GM23338 (cell line): ENCODE measurements around the gene ADCYAP1R1. TPM values are rescaled to one million over a fixed set of nuclear protein-coding genes. Genes with fewer than 3 reads are reported as not detected.

Experiments
- ATAC-seq: fragments of 200-7000 bp; cut with Tn5 transposase; 3 replicates; pipeline ENCODE4 v1.9.1; 2020
- DNase-seq: peaks from one replicate; pipeline ENCODE4 v3.0.0-alpha.2; 2015; ENCODE audit warnings: low spot score
- H2AFZ ChIP-seq: fragments of 200-600 bp; sonication (generic); 2 replicates; pipeline ENCODE4 v1.8.0; 2016; ENCODE audit warnings: antibody characterized with exemption, mild to moderate bottlenecking, moderate library complexity
- H3F3A ChIP-seq: fragments of 200-600 bp; sonication (generic); replicated peaks from 2 replicates; pipeline ENCODE4 v1.8.0; 2017; ENCODE audit warnings: antibody characterized with exemption, mixed run types, low read depth
- H3K27ac ChIP-seq: fragments of 200-600 bp; sonication (generic); 2 replicates; pipeline ENCODE4 v1.6.1; 2016; ENCODE audit warnings: low read depth
- H3K27me3 ChIP-seq: fragments of 200-600 bp; sonication (generic); 2 replicates; pipeline ENCODE4 v1.8.0; 2016; ENCODE audit warnings: mild to moderate bottlenecking, mixed run types, moderate library complexity; ENCODE audit not compliant: insufficient read depth
- H3K36me3 ChIP-seq: fragments of 200-600 bp; sonication (generic); 2 replicates; pipeline ENCODE4 v1.8.0; 2016; ENCODE audit warnings: mild to moderate bottlenecking; ENCODE audit not compliant: insufficient read depth
- H3K4me1 ChIP-seq: fragments of 200-600 bp; sonication (generic); 2 replicates; pipeline ENCODE4 v1.8.0; 2016; ENCODE audit warnings: mild to moderate bottlenecking, moderate library complexity; ENCODE audit not compliant: insufficient read depth
- H3K4me2 ChIP-seq: fragments of 200-600 bp; sonication (generic); 2 replicates; pipeline ENCODE4 v1.7.1; 2017; ENCODE audit warnings: mixed run types
- H3K4me3 ChIP-seq: fragments of 200-600 bp; sonication (generic); 2 replicates; pipeline ENCODE4 v1.6.1; 2016; ENCODE audit warnings: mixed run types
- H3K79me2 ChIP-seq: fragments of 200-600 bp; sonication (generic); replicated peaks from 2 replicates; pipeline ENCODE4 v1.8.0; 2017; ENCODE audit warnings: mild to moderate bottlenecking; ENCODE audit not compliant: insufficient read depth
- H3K9me2 ChIP-seq: fragments of 200-600 bp; sonication (generic); 2 replicates; pipeline ENCODE4 v1.8.0; 2017; ENCODE audit not compliant: insufficient read depth
- H4K20me1 ChIP-seq: fragments of 200-600 bp; sonication (generic); replicated peaks from 2 replicates; pipeline ENCODE4 v1.8.0; 2017; ENCODE audit warnings: mild to moderate bottlenecking; ENCODE audit not compliant: insufficient read depth
- H3K27ac Mint-ChIP-seq: 2 replicates; pipeline ENCODE4 v1.8.0; 2020; ENCODE audit warnings: inconsistent platforms, mild to moderate bottlenecking, moderate library complexity, mixed read lengths
- H3K27me3 Mint-ChIP-seq: 3 replicates; pipeline ENCODE4 v1.8.0; 2022; ENCODE audit warnings: low read depth, mild to moderate bottlenecking, moderate library complexity, mixed read lengths, inconsistent platforms; ENCODE audit not compliant: insufficient read depth, poor library complexity
- H3K36me3 Mint-ChIP-seq: 3 replicates; pipeline ENCODE4 v1.8.0; 2021; ENCODE audit warnings: low read depth, mild to moderate bottlenecking, inconsistent platforms, moderate library complexity, mixed read lengths
- H3K4me1 Mint-ChIP-seq: 3 replicates; pipeline ENCODE4 v1.8.0; 2020; ENCODE audit warnings: mild to moderate bottlenecking, inconsistent platforms, mixed read lengths
- H3K4me3 Mint-ChIP-seq: 3 replicates; pipeline ENCODE4 v1.8.0; 2021; ENCODE audit warnings: moderate library complexity, mild to moderate bottlenecking, inconsistent platforms, mixed read lengths
- H3K9me3 Mint-ChIP-seq: 3 replicates; pipeline ENCODE4 v1.8.0; 2020; ENCODE audit warnings: moderate library complexity, mild to moderate bottlenecking, inconsistent platforms, mixed read lengths
- CREB1 ChIP-seq: fragments of 250-450 bp; sonication (Bioruptor Pico); IDR thresholded peaks from 2 replicates; pipeline ENCODE4 v1.5.0; 2020; ENCODE audit warnings: low read depth, mild to moderate bottlenecking, moderate library complexity
- EZH2 ChIP-seq: fragments of 200-600 bp; sonication (generic); IDR thresholded peaks from one replicate; pipeline ENCODE4 v1.8.0; 2017; ENCODE audit warnings: antibody characterized with exemption, mild to moderate bottlenecking, low read depth; ENCODE audit not compliant: unreplicated experiment
- EZH2phosphoT487 ChIP-seq: fragments of 200-600 bp; sonication (generic); IDR thresholded peaks from one replicate; pipeline ENCODE4 v1.8.1; 2018; ENCODE audit warnings: antibody characterized with exemption; ENCODE audit not compliant: unreplicated experiment
- JUNB ChIP-seq: IDR thresholded peaks from one replicate; pipeline ENCODE4 v1.6.1; 2016; ENCODE audit warnings: antibody characterized with exemption; ENCODE audit not compliant: unreplicated experiment
- NANOG ChIP-seq: IDR thresholded peaks from 2 replicates; pipeline ENCODE4 v1.6.1; 2016; ENCODE audit warnings: antibody characterized with exemption, borderline replicate concordance
- POLR2AphosphoS5 ChIP-seq: IDR thresholded peaks from 2 replicates; pipeline ENCODE4 v1.6.1; 2016; ENCODE audit warnings: antibody characterized with exemption, low read depth
- STAT1 ChIP-seq: IDR thresholded peaks from one replicate; pipeline ENCODE4 v1.6.1; 2016; ENCODE audit warnings: antibody characterized with exemption; ENCODE audit not compliant: unreplicated experiment
- ZNF114 ChIP-seq: fragments of 250-450 bp; sonication (Bioruptor Pico); IDR thresholded peaks from 2 replicates; pipeline ENCODE4 v1.5.0; 2020; ENCODE audit warnings: mild to moderate bottlenecking, moderate library complexity
- ZNF331 ChIP-seq: fragments of 250-450 bp; sonication (Bioruptor Pico); IDR thresholded peaks from 2 replicates; pipeline ENCODE4 v1.5.0; 2020; ENCODE audit warnings: low read depth, mild to moderate bottlenecking, moderate library complexity
- polyA plus RNA-seq: library from polyadenylated mRNA; unstranded; fragments of >200 nt; fragmentation: Nextera tagmentation; extraction: Ambion mirVana; gene quantifications from 2 replicates; pipeline ENCODE4 v1.2.1, GENCODE V29; 2016
- total RNA-seq: library from RNA; depleted of rRNA; stranded (reverse); fragments of >200 nt; shearing (Covaris generic); gene quantifications from 2 replicates; pipeline ENCODE4 v1.2.3, GENCODE V29; 2014
- TF ChIP-seq, protein P1 (sequence below): IDR thresholded peaks from one replicate; pipeline ENCODE4 v1.6.1; 2018; ENCODE audit warnings: antibody characterized with exemption; ENCODE audit not compliant: unreplicated experiment
- TF ChIP-seq, protein P2 (sequence below), 2 experiments: fragments of 200-600 bp in 1 of 2; sonication (generic) in 1 of 2; conservative IDR thresholded peaks; 2 replicates each; pipeline versions ENCODE4 v1.5.1 to v1.6.1; 2016 to 2017; ENCODE audit warnings: antibody characterized with exemption in 2 of 2, low read depth in 2 of 2, mild to moderate bottlenecking in 2 of 2, moderate library complexity in 1 of 2
- TF ChIP-seq, protein P3 (sequence below): IDR thresholded peaks from 2 replicates; pipeline ENCODE4 v1.6.1; 2016; ENCODE audit warnings: antibody characterized with exemption

ADCYAP1R1 gene
- total and polyA plus RNA-seq, 2 experiments from 2014 or later: 1.8 to 10.6 TPM

DNA sequence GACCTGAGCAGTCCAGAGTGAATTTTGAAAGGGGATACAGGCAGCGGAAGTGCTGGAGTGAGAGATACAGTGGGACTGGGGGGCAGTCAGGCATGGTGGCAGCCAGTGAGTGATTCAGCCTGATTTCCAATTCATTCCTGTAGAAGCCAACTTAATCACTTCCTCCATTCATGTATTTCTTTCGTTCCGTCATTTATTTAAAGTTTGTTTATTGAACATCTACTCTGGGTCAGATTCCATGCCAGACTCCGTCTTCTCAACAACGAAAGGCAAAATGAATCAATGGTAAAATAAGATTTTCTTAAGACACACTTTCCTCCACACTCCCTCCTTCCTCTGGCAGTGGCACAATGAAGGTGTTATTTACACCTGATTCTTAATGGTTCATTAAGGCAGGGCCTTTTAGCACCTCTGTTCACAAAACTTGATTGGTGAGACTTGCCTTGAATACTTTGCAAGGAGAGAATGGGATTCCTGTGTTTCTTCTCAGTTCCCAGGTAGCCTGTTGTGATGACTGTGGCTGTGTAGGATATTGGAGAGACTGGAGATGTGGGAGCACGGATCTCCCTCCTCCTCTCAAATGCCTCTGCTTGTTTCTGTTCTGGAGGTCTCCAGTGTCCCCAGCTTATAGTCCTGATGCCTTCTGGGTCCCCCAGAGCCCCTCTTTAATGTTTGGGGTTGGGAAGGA is 27.9 kb downstream of the ADCYAP1R1 start (continued):
- TF ChIP-seq, protein P1, sequence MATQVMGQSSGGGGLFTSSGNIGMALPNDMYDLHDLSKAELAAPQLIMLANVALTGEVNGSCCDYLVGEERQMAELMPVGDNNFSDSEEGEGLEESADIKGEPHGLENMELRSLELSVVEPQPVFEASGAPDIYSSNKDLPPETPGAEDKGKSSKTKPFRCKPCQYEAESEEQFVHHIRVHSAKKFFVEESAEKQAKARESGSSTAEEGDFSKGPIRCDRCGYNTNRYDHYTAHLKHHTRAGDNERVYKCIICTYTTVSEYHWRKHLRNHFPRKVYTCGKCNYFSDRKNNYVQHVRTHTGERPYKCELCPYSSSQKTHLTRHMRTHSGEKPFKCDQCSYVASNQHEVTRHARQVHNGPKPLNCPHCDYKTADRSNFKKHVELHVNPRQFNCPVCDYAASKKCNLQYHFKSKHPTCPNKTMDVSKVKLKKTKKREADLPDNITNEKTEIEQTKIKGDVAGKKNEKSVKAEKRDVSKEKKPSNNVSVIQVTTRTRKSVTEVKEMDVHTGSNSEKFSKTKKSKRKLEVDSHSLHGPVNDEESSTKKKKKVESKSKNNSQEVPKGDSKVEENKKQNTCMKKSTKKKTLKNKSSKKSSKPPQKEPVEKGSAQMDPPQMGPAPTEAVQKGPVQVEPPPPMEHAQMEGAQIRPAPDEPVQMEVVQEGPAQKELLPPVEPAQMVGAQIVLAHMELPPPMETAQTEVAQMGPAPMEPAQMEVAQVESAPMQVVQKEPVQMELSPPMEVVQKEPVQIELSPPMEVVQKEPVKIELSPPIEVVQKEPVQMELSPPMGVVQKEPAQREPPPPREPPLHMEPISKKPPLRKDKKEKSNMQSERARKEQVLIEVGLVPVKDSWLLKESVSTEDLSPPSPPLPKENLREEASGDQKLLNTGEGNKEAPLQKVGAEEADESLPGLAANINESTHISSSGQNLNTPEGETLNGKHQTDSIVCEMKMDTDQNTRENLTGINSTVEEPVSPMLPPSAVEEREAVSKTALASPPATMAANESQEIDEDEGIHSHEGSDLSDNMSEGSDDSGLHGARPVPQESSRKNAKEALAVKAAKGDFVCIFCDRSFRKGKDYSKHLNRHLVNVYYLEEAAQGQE: no peak
- TF ChIP-seq JUNB (no peak), EZH2phosphoT487 (no peak), ZNF114 (CRISPR knock-in tag) (no peak), NANOG (no peak), POLR2AphosphoS5 (no peak), EZH2 (no peak), ZNF331 (no peak)
- TF ChIP-seq, protein P2, sequence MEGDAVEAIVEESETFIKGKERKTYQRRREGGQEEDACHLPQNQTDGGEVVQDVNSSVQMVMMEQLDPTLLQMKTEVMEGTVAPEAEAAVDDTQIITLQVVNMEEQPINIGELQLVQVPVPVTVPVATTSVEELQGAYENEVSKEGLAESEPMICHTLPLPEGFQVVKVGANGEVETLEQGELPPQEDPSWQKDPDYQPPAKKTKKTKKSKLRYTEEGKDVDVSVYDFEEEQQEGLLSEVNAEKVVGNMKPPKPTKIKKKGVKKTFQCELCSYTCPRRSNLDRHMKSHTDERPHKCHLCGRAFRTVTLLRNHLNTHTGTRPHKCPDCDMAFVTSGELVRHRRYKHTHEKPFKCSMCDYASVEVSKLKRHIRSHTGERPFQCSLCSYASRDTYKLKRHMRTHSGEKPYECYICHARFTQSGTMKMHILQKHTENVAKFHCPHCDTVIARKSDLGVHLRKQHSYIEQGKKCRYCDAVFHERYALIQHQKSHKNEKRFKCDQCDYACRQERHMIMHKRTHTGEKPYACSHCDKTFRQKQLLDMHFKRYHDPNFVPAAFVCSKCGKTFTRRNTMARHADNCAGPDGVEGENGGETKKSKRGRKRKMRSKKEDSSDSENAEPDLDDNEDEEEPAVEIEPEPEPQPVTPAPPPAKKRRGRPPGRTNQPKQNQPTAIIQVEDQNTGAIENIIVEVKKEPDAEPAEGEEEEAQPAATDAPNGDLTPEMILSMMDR (conservative IDR thresholded peaks at IDR 0.05; ENCODE audit: low read depth in 2 of 2): no peak
- TF ChIP-seq, protein P3, sequence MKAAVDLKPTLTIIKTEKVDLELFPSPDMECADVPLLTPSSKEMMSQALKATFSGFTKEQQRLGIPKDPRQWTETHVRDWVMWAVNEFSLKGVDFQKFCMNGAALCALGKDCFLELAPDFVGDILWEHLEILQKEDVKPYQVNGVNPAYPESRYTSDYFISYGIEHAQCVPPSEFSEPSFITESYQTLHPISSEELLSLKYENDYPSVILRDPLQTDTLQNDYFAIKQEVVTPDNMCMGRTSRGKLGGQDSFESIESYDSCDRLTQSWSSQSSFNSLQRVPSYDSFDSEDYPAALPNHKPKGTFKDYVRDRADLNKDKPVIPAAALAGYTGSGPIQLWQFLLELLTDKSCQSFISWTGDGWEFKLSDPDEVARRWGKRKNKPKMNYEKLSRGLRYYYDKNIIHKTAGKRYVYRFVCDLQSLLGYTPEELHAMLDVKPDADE: no peak

DNA sequence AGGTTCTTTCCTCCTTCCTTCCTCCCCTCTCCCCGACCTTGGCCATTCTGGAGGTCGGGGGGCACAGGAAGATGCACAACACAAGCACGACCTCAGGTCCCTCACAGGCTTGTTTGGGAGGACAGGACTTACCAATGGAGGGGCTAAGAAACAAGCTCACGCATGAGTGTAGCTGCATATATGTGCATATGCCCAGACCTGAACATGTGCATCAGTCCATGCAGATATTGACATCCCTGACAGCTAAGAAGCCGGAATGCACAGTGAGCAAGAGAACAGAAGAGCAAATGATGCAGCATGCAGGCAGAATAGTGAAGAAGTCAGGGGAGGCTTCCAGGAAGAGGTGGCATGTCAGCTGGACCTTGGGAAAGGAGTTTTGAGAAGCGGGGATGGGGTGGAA is 28.7 kb downstream of the ADCYAP1R1 start:
- Histone ChIP-seq H3K27me3 (no peaks in the 10 kb centered on the region), H3F3A (no peaks in the 10 kb centered on the region), H3K79me2 (no peaks in the 10 kb centered on the region), H3K4me2 (no peak overlapping the region), H3K36me3 (no peaks in the 10 kb centered on the region), H3K4me3 (no peak overlapping the region), H4K20me1 (no peaks in the 10 kb centered on the region), H3K27ac (no peak overlapping the region), H3K9me2 (no peaks in the 10 kb centered on the region), H2AFZ (no peak overlapping the region), H3K4me1 (no peaks in the 10 kb centered on the region)
- H3K9me3 Mint-ChIP-seq: no peaks in the 10 kb centered on the region
- peaks cover 9% of the 10 kb centered on the region for H3K4me1 Mint-ChIP-seq
- peaks cover 12% of the 10 kb centered on the region for H3K27me3 Mint-ChIP-seq
- ATAC-seq (no peak), DNase-seq (no peak)
- peaks cover 9% of the 10 kb centered on the region; the same call in 2 of the 3 replicates for H3K36me3 Mint-ChIP-seq
- no peak overlapping the region for H3K4me3 Mint-ChIP-seq
- no peak overlapping the region for H3K27ac Mint-ChIP-seq
- TF ChIP-seq STAT1: no peak
- TF ChIP-seq, protein P3: no peak
- TF ChIP-seq, protein P2 (conservative IDR thresholded peaks at IDR 0.05; ENCODE audit: low read depth in 2 of 2): no peak
- TF ChIP-seq POLR2AphosphoS5: no peak
- no peak for TF ChIP-seq ZNF331
- TF ChIP-seq CREB1 (CRISPR knock-in tag): no peak
- no peak for TF ChIP-seq ZNF114 (CRISPR knock-in tag)
